Esophagus muscularis mucosa (tissue), 3 donors: ENCODE measurements around the gene NCOA6.

Experiments
- CTCF ChIP-seq, 3 experiments: fragments of 200-600 bp in 2 of 3; fragments of 450-650 bp in 1 of 3; sonication (generic) in 2 of 3; IDR thresholded peaks; one replicate each; pipeline ENCODE4 v1.5.1; 2017 to 2019; ENCODE audit warnings: antibody characterized with exemption in 3 of 3, mild to moderate bottlenecking in 2 of 3, moderate library complexity in 1 of 3
- POLR2A ChIP-seq: fragments of 450-650 bp; IDR thresholded peaks from one replicate; pipeline ENCODE4 v1.6.1; 2017; ENCODE audit warnings: antibody characterized with exemption, moderate library complexity, mild to moderate bottlenecking, low read depth

- TF ChIP-seq CTCF (IDR thresholded peaks at IDR 0.05): no peak
- no peak for TF ChIP-seq POLR2A
Observed at GRCh38 chr20:34710861-34711574, 114.4 kb downstream of the NCOA6 start.
